GM10847 (cell line): ENCODE measurements around the gene AMFR.

Source experiments
- POLR2A ChIP-seq: IDR thresholded peaks from 2 replicates; pipeline ENCODE4 v1.6.1; 2011; ENCODE audit not compliant: insufficient read length; ENCODE audit errors: extremely low read depth

Gene AMFR

DNA sequence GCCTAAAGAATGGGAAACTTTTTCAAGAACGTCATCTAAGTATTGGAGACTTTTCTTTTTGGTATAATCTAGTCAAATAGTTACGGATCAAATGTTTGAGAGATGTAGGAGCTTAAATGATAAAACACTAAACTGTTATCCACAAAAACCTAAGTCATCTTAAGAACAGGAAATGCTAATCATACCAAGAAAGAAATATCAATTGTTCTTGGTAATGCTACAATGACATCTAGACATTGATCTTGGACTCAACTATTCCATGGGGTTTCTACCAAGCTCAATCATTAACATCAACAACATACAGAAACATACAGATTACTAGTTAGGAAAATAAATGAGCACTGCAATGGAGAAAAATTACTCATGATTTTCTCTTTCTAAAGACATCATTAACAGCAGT lies 21.9 kb upstream of the AMFR start:
- no peak for TF ChIP-seq POLR2A

- TF ChIP-seq POLR2A, result no peak
Observed at GRCh38 chr16:56438038-56438437, 12.7 kb upstream of the AMFR start.

DNA sequence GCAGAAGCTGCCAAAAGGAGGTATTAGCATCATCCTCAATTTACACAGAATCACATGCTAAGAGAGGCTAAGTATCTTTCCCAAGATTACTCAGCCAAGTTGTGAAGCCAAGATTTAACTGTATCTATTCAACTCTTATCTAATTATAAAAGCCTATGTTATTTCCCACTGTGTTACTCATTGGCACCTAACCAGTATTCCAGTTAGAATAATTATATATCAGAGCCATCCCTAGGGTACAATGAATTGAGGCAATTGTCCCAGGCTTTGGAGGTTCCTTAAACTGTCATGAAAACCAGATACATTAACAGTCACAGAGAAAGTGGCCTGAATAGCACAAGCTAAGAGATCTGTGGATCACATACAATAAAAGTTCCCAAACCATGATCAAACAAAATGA lies 10.9 kb upstream of the AMFR start:
- TF ChIP-seq POLR2A, result no peak

GRCh38 chr16:56428091-56428490 lies 2.7 kb upstream of the AMFR start:
- no peak for TF ChIP-seq POLR2A

- TF ChIP-seq POLR2A, result no peak
Observed at GRCh38 chr16:56426585-56426984, 1.2 kb upstream of the AMFR start.

- TF ChIP-seq POLR2A, result no peak
Observed at GRCh38 chr16:56424791-56425438, 430 bp downstream of the AMFR start.

DNA sequence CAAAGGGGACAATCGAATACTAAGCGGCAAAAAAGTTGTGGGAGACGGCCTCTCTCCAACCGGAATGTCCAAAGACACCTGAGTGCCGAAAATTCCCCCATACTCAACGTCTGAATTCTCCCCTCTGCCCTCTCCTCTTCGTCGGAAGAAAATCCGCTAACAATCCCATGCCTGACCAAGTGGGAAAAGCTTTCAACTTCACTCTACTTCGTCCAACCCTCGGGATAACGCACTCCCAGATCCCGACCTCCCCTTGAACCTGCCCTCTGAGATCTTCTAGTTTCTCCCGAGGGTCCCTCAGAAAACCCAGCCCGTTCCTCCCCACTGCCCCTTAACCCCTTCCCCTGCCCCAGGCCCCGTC lies 961 bp downstream of the AMFR start:
- TF ChIP-seq POLR2A, result no peak

- TF ChIP-seq POLR2A, result no peak
Observed at GRCh38 chr16:56423584-56424403, 1.6 kb downstream of the AMFR start.

- TF ChIP-seq POLR2A, result no peak
Observed at GRCh38 chr16:56422896-56423441, 2.4 kb downstream of the AMFR start.

- TF ChIP-seq POLR2A, result no peak
Observed at GRCh38 chr16:56421976-56422669, 3.2 kb downstream of the AMFR start.

- TF ChIP-seq POLR2A, result no peak
Observed at GRCh38 chr16:56421313-56421712, 4.0 kb downstream of the AMFR start.

DNA sequence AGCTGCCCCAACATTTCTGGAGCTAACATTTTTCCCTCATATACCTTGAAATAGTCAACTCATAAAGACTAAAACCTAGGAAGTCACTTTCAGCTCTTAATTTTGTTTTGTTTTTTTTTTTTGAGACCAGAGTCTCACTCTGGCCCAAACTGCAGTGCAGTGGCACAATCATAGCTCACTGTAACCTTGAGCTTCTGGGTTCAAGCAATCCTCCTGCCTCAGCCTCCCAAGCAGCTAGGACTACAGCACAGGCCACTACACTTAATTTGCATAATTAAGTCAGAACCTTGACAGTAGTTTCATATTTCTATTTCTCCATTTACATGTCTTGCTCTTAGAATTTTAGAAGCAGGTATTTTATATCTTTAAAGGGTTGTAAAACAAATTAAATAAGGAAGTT lies 4.7 kb downstream of the AMFR start:
- no peak for TF ChIP-seq POLR2A

GRCh38 chr16:56419740-56420548 lies 5.4 kb downstream of the AMFR start:
- no peak for TF ChIP-seq POLR2A

- no peak for TF ChIP-seq POLR2A
Observed at GRCh38 chr16:56417138-56417537, 8.2 kb downstream of the AMFR start.

DNA sequence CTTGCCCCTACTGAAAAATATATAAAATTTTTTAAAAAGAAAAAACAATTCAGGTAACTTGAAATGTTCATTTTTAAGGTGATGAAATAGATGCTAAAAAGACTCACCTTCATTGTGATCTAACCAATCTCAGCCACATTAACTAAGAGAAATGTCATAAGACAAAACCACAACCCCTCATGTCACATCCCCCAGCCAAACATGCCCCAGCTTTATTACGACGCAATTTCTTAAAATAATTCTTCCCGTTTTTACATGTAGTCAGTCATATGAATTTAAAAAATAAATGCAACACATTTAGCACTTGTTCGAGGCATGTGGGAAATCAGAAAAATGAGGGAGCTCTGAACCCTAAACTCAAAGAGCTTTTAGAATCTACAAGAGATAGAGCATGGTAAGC lies 9.5 kb downstream of the AMFR start:
- no peak for TF ChIP-seq POLR2A

DNA sequence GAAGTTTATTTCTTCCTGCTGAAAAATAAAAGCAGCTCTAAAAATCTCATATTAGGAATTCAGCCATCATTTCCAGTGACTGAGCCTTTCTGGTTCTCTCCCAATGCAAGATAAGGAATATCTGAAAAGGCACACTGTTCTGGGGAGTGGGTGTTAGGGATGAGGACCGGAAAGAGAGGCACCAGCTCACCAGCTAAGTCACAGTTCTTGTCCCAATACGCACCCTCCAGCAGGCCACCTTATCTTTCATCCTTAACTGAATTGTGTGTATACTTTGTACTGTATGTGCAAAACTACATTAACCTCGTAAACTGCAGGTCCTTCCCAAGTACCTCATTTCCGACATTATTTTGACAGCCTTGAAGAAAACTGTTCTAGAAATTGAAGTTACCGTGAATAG lies 11.0 kb downstream of the AMFR start:
- no peak for TF ChIP-seq POLR2A

DNA sequence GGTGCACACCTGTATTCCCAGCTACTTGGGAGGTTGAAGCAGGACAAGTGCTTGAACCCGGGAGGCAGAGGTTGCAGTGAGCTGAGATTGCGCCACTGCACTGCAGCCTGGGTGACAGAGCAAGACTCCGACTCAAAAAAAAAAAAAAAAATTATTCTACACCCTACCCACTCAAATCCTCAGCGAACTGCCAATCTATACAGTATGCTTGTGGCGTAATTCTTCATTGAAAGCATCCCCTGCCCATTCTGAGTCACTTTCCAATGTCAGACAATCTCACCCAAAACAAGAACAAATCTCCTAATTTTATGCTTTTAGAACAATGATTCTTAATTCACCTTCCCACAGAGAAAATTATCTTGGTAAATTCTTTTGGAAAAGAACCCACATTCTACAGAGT lies 12.0 kb downstream of the AMFR start:
- no peak for TF ChIP-seq POLR2A
